HepG2 (cell line): ENCODE results near the gene CAMK4. TPM values are rescaled to one million over a fixed set of nuclear protein-coding genes. Genes with fewer than 3 reads are reported as not detected.

Experiments used
- ATAC-seq: fragments of 200-7000 bp; cut with Tn5 transposase; 3 replicates; pipeline ENCODE4 v1.9.1; 2020; ENCODE audit warnings: mild to moderate bottlenecking, moderate library complexity
- BruUV-seq: library from RNA; stranded (reverse); fragments of 400-500 nt; replicated peaks from 2 replicates; lab custom pipeline; 2021; lab: Mats Ljungman, UMichigan
- CTCF ChIA-PET: fragments of 300-600 bp; formaldehyde crosslinking; extraction: SDS; loops from one replicate; lab custom pipeline; 2021; ENCODE audit warnings: low total read pairs, inconsistent platforms, low intra/inter-chr PET ratio; lab: Yijun Ruan, JAX
- POLR2A ChIA-PET: fragments of 350-600 bp; sonication (Branson Sonifier 250); formaldehyde crosslinking; loops from one replicate; lab custom pipeline; 2020; ENCODE audit warnings: antibody characterized with exemption, inconsistent platforms; lab: Yijun Ruan, JAX
- DNase-seq: peaks from one replicate; pipeline ENCODE4 v3.0.0-alpha.2; 2015; ENCODE audit warnings: low spot score
- FAIRE-seq: peaks from 3 replicates; lab custom pipeline; 2011; peaks lifted over from hg19 to GRCh38; lab: Jason Lieb, UNC
- H2AFZ ChIP-seq: one replicate; pipeline ENCODE4 v1.6.1; 2011; ENCODE audit warnings: low read length, inconsistent platforms
- H3K27ac ChIP-seq: fragments of 300-600 bp; 3 replicates; pipeline ENCODE4 v1.8.0; 2011; ENCODE audit warnings: mixed run types, mild to moderate bottlenecking, mixed read lengths, low read length, inconsistent platforms; ENCODE audit not compliant: insufficient read depth; ENCODE audit errors: extremely low read length
- H3K27me3 ChIP-seq, 2 experiments: fragments of 200-600 bp in 1 of 2; 2 replicates in 1 of 2; 3 replicates in 1 of 2; pipeline versions ENCODE4 v1.6.0 to v1.8.0; 2011; ENCODE audit warnings: low read length in 2 of 2, mild to moderate bottlenecking in 2 of 2, moderate library complexity in 2 of 2, inconsistent platforms in 1 of 2; ENCODE audit not compliant: insufficient read depth in 2 of 2, control insufficient read depth in 1 of 2
- H3K36me3 ChIP-seq, 2 experiments: fragments of 200-600 bp in 1 of 2; replicated peaks in 1 of 2; 2 replicates in 1 of 2; 3 replicates in 1 of 2; pipeline versions ENCODE4 v1.5.1 to v1.8.0; 2011; ENCODE audit warnings: low read length in 2 of 2, inconsistent platforms in 1 of 2; ENCODE audit not compliant: insufficient read depth in 2 of 2, control insufficient read depth in 1 of 2
- H3K4me1 ChIP-seq: 2 replicates; pipeline ENCODE4 v1.5.1; 2012; ENCODE audit warnings: low read length, inconsistent platforms; ENCODE audit not compliant: insufficient read depth
- H3K4me2 ChIP-seq: 2 replicates; pipeline ENCODE4 v1.6.0; 2011; ENCODE audit warnings: low read depth, low read length, inconsistent platforms
- H3K4me3 ChIP-seq, 3 experiments: fragments of 200-600 bp in 1 of 3; sonication (generic), shearing (Covaris generic) in 1 of 3; replicated peaks in 1 of 3; 2 replicates each; pipeline ENCODE4 v1.5.1; 2011 to 2016; ENCODE audit warnings: low read length in 3 of 3, inconsistent platforms in 2 of 3, low read depth in 2 of 3, mild to moderate bottlenecking in 2 of 3, control low read depth in 1 of 3, mixed read lengths in 1 of 3; ENCODE audit not compliant: insufficient read depth in 1 of 3
- H3K79me2 ChIP-seq: one replicate; pipeline ENCODE4 v1.6.1; 2011; ENCODE audit warnings: low read length, inconsistent platforms; ENCODE audit not compliant: insufficient read depth
- H3K9ac ChIP-seq: 2 replicates; pipeline ENCODE4 v1.6.0; 2011; ENCODE audit warnings: mild to moderate bottlenecking, low read depth, low read length, inconsistent platforms; ENCODE audit not compliant: insufficient read depth
- H3K9me3 ChIP-seq: 2 replicates; pipeline ENCODE4 v1.5.1; 2012; ENCODE audit warnings: mild to moderate bottlenecking, low read length
- H4K20me1 ChIP-seq: 2 replicates; pipeline ENCODE4 v1.6.0; 2011; ENCODE audit warnings: inconsistent platforms, mild to moderate bottlenecking, low read length, moderate library complexity; ENCODE audit not compliant: insufficient read depth
- ARNT2 ChIP-seq: sonication (generic); formaldehyde crosslinking; IDR thresholded peaks from 2 replicates; pipeline ENCODE4 v1.8.0; 2022; ENCODE audit warnings: mild to moderate bottlenecking, low read depth, missing genetic modification reagents, moderate library complexity
- CSRNP1 ChIP-seq: sonication (generic); formaldehyde crosslinking; IDR thresholded peaks from 2 replicates; pipeline ENCODE4 v1.8.1; 2023; ENCODE audit warnings: mild to moderate bottlenecking, missing genetic modification reagents
- FOXO4 ChIP-seq: sonication (generic); formaldehyde crosslinking; conservative IDR thresholded peaks from 2 replicates; pipeline ENCODE4 v1.8.1; 2023; ENCODE audit warnings: missing genetic modification reagents
- NONO ChIP-seq, 2 experiments: fragments of 450-650 bp in 1 of 2; sonication (generic) in 1 of 2; formaldehyde crosslinking in 1 of 2; IDR thresholded peaks in 1 of 2; conservative IDR thresholded peaks in 1 of 2; 2 replicates each; pipeline versions ENCODE4 v1.6.1 to v1.8.0; 2017 to 2022; ENCODE audit warnings: mild to moderate bottlenecking in 1 of 2, missing genetic modification reagents in 1 of 2, moderate library complexity in 1 of 2
- PTBP1 ChIP-seq: fragments of 200-400 bp; formaldehyde crosslinking; IDR thresholded peaks from 2 replicates; pipeline ENCODE4 v1.6.1; 2018; ENCODE audit warnings: low read length, low read depth; ENCODE audit not compliant: poor library complexity, severe bottlenecking
- SOX6 ChIP-seq, 2 experiments: fragments of 450-650 bp in 1 of 2; sonication (generic) in 1 of 2; formaldehyde crosslinking in 1 of 2; IDR thresholded peaks; 2 replicates each; pipeline versions ENCODE4 v1.4.0 to v1.6.1; 2017 to 2020; ENCODE audit warnings: antibody characterized with exemption in 1 of 2, mild to moderate bottlenecking in 1 of 2, missing genetic modification reagents in 1 of 2
- ZNF724P ChIP-seq: sonication (generic); formaldehyde crosslinking; IDR thresholded peaks from 2 replicates; pipeline ENCODE4 v1.8.0; 2022; ENCODE audit warnings: missing genetic modification reagents, borderline replicate concordance
- in situ Hi-C: cut with HindIII; loops from 2 replicates; pipeline ENCODE4 v1.10.0; 2017; ENCODE audit warnings: low pct_unique_long_range_greater_than_20kb; ENCODE audit not compliant: extremely low pct_ligation_motif_present
- intact Hi-C: fragments of 100-400 bp; cut with micrococcal nuclease; formaldehyde crosslinking; loops from one replicate; pipeline ENCODE4 v1.10.0; 2022; ENCODE audit not compliant: unreplicated experiment
- polyA plus RNA-seq, 8 experiments: library from polyadenylated mRNA; depleted of rRNA in 3 of 8; stranded (reverse) in 7 of 8; unstranded in 1 of 8; fragments of >200 nt; fragmentation: Illumina TruSeq in 4 of 8; extraction: Trizol in 4 of 8; gene quantifications; 2 replicates each; pipeline versions ENCODE4 v1.2.1 to v1.2.3, GENCODE V29; 2011 to 2016; ENCODE audit warnings: low read depth in 4 of 8, missing spikeins in 1 of 8, mixed read lengths in 1 of 8; ENCODE audit not compliant: insufficient read depth in 1 of 8
- total RNA-seq, 5 experiments: library from RNA; depleted of rRNA; stranded (reverse); fragments of >200 nt; fragmentation: Illumina TruSeq; extraction: Trizol; gene quantifications; 2 replicates each; pipeline ENCODE4 v1.2.3, GENCODE V29; 2016; ENCODE audit warnings: low read depth in 1 of 5
- TF ChIP-seq, protein P1 (sequence below): sonication (generic); formaldehyde crosslinking; IDR thresholded peaks from 2 replicates; pipeline ENCODE4 v1.9.0; 2021; ENCODE audit warnings: missing genetic modification reagents, mild to moderate bottlenecking, borderline replicate concordance
- TF ChIP-seq, protein P2 (sequence below): sonication (generic); formaldehyde crosslinking; IDR thresholded peaks from 2 replicates; pipeline ENCODE4 v1.5.0; 2020; ENCODE audit warnings: mild to moderate bottlenecking, missing genetic modification reagents
- TF ChIP-seq, protein P3 (sequence below): sonication (generic); formaldehyde crosslinking; IDR thresholded peaks from 2 replicates; pipeline ENCODE4 v1.5.1; 2020; ENCODE audit warnings: missing genetic modification reagents, mild to moderate bottlenecking, borderline replicate concordance

Gene CAMK4
- total and polyA plus RNA-seq, 2 of the 13 experiments (the other 11 are each of a cell fraction or from before 2014, with no cell fraction given), result not detected

- intact Hi-C loops, result no loop called here
These were observed 142.2 kb downstream of the CAMK4 start for GRCh38 chr5:111366388-111366787.

More at GRCh38 chr5:111366388-111366787, 142.2 kb downstream of the CAMK4 start:
- no peaks in the 10 kb centered on the region for H3K36me3 ChIP-seq
- no peak overlapping the region for H3K9ac ChIP-seq
- H3K4me2 ChIP-seq, result no peak overlapping the region
- ChIA-PET CTCF (no interaction called here), POLR2A (no interaction called here)
- ATAC-seq (no peak), FAIRE-seq (no peak), DNase-seq (no peak)
- H4K20me1 ChIP-seq, result no peaks in the 10 kb centered on the region
- H3K9me3 ChIP-seq, result no peaks in the 10 kb centered on the region
- H3K27me3 ChIP-seq, result no peaks in the 10 kb centered on the region
- in situ Hi-C loops, result no loop called here
- TF ChIP-seq SOX6 (IDR thresholded peaks at IDR 0.05), result no peak
- no peak for TF ChIP-seq SOX6 (CRISPR knock-in tag; IDR thresholded peaks at IDR 0.05)
- TF ChIP-seq PTBP1, result no peak
- TF ChIP-seq NONO (IDR thresholded peaks at IDR 0.05), result no peak
- TF ChIP-seq NONO (CRISPR knock-in tag; conservative IDR thresholded peaks at IDR 0.05), result no peak
- TF ChIP-seq, protein P1, sequence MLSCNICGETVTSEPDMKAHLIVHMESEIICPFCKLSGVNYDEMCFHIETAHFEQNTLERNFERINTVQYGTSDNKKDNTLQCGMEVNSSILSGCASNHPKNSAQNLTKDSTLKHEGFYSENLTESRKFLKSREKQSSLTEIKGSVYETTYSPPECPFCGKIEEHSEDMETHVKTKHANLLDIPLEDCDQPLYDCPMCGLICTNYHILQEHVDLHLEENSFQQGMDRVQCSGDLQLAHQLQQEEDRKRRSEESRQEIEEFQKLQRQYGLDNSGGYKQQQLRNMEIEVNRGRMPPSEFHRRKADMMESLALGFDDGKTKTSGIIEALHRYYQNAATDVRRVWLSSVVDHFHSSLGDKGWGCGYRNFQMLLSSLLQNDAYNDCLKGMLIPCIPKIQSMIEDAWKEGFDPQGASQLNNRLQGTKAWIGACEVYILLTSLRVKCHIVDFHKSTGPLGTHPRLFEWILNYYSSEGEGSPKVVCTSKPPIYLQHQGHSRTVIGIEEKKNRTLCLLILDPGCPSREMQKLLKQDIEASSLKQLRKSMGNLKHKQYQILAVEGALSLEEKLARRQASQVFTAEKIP (CRISPR knock-in tag), result no peak
- TF ChIP-seq, protein P2, sequence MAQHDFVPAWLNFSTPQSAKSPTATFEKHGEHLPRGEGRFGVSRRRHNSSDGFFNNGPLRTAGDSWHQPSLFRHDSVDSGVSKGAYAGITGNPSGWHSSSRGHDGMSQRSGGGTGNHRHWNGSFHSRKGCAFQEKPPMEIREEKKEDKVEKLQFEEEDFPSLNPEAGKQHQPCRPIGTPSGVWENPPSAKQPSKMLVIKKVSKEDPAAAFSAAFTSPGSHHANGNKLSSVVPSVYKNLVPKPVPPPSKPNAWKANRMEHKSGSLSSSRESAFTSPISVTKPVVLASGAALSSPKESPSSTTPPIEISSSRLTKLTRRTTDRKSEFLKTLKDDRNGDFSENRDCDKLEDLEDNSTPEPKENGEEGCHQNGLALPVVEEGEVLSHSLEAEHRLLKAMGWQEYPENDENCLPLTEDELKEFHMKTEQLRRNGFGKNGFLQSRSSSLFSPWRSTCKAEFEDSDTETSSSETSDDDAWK (CRISPR knock-in tag), result no peak
- TF ChIP-seq FOXO4 (CRISPR knock-in tag), result no peak
- TF ChIP-seq ZNF724P, result no peak
- TF ChIP-seq CSRNP1 (CRISPR knock-in tag), result no peak
- TF ChIP-seq, protein P3, sequence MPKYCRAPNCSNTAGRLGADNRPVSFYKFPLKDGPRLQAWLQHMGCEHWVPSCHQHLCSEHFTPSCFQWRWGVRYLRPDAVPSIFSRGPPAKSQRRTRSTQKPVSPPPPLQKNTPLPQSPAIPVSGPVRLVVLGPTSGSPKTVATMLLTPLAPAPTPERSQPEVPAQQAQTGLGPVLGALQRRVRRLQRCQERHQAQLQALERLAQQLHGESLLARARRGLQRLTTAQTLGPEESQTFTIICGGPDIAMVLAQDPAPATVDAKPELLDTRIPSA (CRISPR knock-in tag), result no peak
- TF ChIP-seq ARNT2 (CRISPR knock-in tag), result no peak
- no TSS peak for BruUV-seq
- no peak overlapping the region for H3K27ac ChIP-seq
- H3K4me3 ChIP-seq, result no peak overlapping the region
- H3K4me1 ChIP-seq, result no peaks in the 10 kb centered on the region
- no peaks in the 10 kb centered on the region for H3K79me2 ChIP-seq
- no peak overlapping the region for H2AFZ ChIP-seq
